Right atrium auricular region (tissue), 2 donors: Measurements from ENCODE around the gene XXYLT1. TPM values are rescaled to one million over a fixed set of nuclear protein-coding genes. Genes with fewer than 3 reads are reported as not detected.

Source experiments
- DNase-seq: peaks from one replicate; pipeline ENCODE4 v3.0.0-alpha.2; 2019; ENCODE audit warnings: low spot score
- H3K27ac ChIP-seq, 2 donors: fragments of 200-600 bp; sonication (generic); 1 replicate in 1 of 2; 2 replicates in 1 of 2; pipeline ENCODE4 v1.5.1; 2016 to 2019
- H3K27me3 ChIP-seq, 2 donors: fragments of 200-600 bp; sonication (generic); one replicate each; pipeline versions ENCODE4 v1.5.1 to v1.6.0; 2017 to 2019
- H3K36me3 ChIP-seq: fragments of 200-600 bp; sonication (generic); one replicate; pipeline ENCODE4 v1.5.1; 2016
- H3K4me1 ChIP-seq, 2 donors: fragments of 200-600 bp; sonication (generic); one replicate each; pipeline versions ENCODE4 v1.5.1 to v1.6.0; 2017 to 2019
- H3K4me3 ChIP-seq, 2 donors: fragments of 200-600 bp; sonication (generic); 1 replicate in 1 of 2; 2 replicates in 1 of 2; pipeline ENCODE4 v1.5.1; 2017 to 2019; ENCODE audit warnings: mild to moderate bottlenecking in 1 of 2, moderate library complexity in 1 of 2
- H3K9me3 ChIP-seq, 2 donors: fragments of 200-600 bp; sonication (generic); one replicate each; pipeline ENCODE4 v1.5.1; 2019
- CTCF ChIP-seq, 2 donors: fragments of 200-600 bp; sonication (generic); IDR thresholded peaks; one replicate each; pipeline ENCODE4 v1.5.1; 2019; ENCODE audit warnings: antibody characterized with exemption in 2 of 2
- total RNA-seq, 2 donors: library from RNA; depleted of rRNA; stranded (reverse); fragments of >200 nt; gene quantifications; one replicate each; pipeline ENCODE4 v1.1.0, GENCODE V29; 2016

Gene XXYLT1
- total RNA-seq, 2 donors from 2014 or later = 4.6 to 6.7 TPM

DNA sequence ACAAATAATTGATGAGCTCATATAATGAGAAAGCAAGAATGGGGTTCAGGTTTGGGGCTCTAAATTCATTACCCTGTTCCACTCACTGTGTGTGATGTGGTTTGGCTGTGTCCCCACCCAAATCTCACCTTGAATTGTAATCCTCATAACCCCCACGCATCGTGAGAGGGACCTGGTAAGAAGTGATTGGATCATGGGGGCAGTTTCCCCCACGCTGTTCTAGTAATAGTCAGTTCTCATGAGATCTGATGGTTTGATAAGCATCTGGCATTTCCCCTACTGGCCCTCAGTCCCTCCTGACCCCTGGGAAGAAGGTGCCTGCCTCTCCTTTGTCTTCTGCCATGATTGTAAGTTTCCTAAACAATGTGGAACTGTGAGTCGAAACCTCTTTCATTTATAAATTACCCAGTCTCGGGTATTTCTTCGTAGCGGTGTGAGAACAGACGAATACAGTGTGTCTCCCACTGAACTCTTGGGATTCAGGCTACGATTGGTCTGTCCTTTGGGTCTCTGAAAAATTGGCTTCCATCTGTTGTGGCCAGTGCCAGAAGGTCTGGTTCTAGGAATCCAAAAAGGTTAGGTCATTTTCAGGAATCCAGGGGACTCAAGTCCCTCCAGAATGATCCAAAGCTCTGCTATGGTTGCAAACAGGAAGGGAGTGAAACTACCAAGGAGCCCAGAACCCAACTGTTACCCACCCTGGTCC is 87.7 kb downstream of the XXYLT1 start:
- H3K9me3 ChIP-seq = no peaks in the 10 kb centered on the region
- no peaks in the 10 kb centered on the region for H3K27me3 ChIP-seq
- TF ChIP-seq CTCF (IDR thresholded peaks at IDR 0.05) = no peak
- no peak for DNase-seq
- H3K36me3 ChIP-seq = no peaks in the 10 kb centered on the region
- H3K4me3 ChIP-seq = no peak overlapping the region
- peaks cover 0 to 58% of the 10 kb centered on the region in 2 donors for H3K4me1 ChIP-seq
- peak overlapping the region in 1 of 2 donors; percentile 3 for H3K27ac ChIP-seq

DNA sequence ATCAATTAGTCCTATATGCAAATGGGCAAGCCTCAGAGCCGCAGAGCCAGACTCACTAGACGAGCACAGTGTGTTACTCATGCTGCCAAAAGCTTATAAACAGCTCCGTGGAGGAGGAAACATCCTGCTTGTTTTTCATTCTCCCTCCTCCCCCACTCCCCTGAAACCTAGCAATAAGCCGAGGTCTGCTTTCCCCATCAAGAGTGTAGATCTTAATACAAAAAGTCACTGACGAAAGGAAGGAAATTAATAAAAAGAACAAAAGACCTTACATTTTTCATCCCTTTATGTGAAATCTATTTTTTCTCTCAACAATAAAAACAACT is 88.5 kb downstream of the XXYLT1 start:
- H3K27ac ChIP-seq = peak overlapping the region in 1 of 2 donors; percentile 3
- H3K4me3 ChIP-seq = no peak overlapping the region
- no peak for TF ChIP-seq CTCF (IDR thresholded peaks at IDR 0.05)
- no peaks in the 10 kb centered on the region for H3K9me3 ChIP-seq
- no peaks in the 10 kb centered on the region for H3K36me3 ChIP-seq
- DNase-seq = no peak
- no peaks in the 10 kb centered on the region for H3K27me3 ChIP-seq
- H3K4me1 ChIP-seq = peaks cover 0 to 55% of the 10 kb centered on the region in 2 donors

DNA sequence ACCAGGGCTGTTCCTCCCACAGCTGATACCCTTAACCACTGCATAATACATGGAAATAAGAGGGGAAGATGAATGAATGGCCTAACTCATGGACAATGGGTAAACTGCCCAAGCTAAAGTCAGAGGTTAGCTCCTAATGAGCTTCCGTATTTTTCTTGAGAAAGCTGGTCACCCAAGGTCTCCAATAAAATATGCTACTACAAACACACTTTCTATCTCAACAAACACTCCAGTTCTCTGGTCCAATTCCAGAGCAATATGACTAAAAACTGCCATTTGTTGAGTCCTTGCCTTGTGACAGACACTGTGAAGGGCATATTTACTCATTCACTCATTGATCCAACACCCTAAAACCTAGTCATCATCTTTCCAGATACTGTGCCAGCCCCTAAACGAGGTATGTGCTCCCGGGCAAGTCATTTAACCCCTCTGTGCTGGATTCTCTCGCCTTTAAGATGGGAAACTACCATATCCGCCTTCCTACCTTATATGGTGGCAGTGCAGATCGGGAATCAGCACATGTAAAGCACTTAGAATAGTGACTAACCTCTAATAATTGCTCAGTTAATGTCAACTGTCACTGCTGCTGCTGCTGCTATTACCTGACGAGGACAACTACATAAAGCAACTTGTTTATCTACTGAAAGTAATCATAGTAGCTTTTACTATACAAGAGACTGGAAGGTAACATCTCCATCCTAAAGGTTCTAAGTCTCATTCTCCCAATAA is 89.1 kb downstream of the XXYLT1 start:
- no peak for TF ChIP-seq CTCF (IDR thresholded peaks at IDR 0.05)
- H3K27me3 ChIP-seq = no peaks in the 10 kb centered on the region
- peaks cover 0 to 51% of the 10 kb centered on the region in 2 donors for H3K4me1 ChIP-seq

GRCh38 chr3:195181113-195181498 is 89.9 kb downstream of the XXYLT1 start:
- Histone ChIP-seq H3K27ac (peak overlapping the region in 1 of 2 donors; percentile 43), H3K36me3 (no peaks in the 10 kb centered on the region), H3K4me3 (no peak overlapping the region), H3K4me1 (peaks cover 0 to 51% of the 10 kb centered on the region in 2 donors), H3K27me3 (no peaks in the 10 kb centered on the region), H3K9me3 (no peaks in the 10 kb centered on the region)
- no peak for DNase-seq
- no peak for TF ChIP-seq CTCF (IDR thresholded peaks at IDR 0.05)

More for the DNA sequence above, 89.1 kb downstream of the XXYLT1 start:
- DNase-seq = no peak
- no peak overlapping the region for H3K4me3 ChIP-seq
- no peaks in the 10 kb centered on the region for H3K36me3 ChIP-seq
- H3K27ac ChIP-seq = no peak overlapping the region
- no peaks in the 10 kb centered on the region for H3K9me3 ChIP-seq

- peaks cover 0 to 51% of the 10 kb centered on the region in 2 donors for H3K4me1 ChIP-seq
- no peaks in the 10 kb centered on the region for H3K9me3 ChIP-seq
- no peak overlapping the region for H3K4me3 ChIP-seq
- no peaks in the 10 kb centered on the region for H3K36me3 ChIP-seq
- H3K27me3 ChIP-seq = no peaks in the 10 kb centered on the region
- no peak for DNase-seq
- no peak for TF ChIP-seq CTCF (IDR thresholded peaks at IDR 0.05)
- H3K27ac ChIP-seq = peak overlapping the region; percentile 43 to 45
These were observed 90.4 kb downstream of the XXYLT1 start for GRCh38 chr3:195180490-195181112.
